OCI-LY7 (cell line): ENCODE results near the gene COL4A2. TPM values are rescaled to one million over a fixed set of nuclear protein-coding genes. Genes with fewer than 3 reads are reported as not detected.

Experiments
- BruUV-seq: library from RNA; stranded (reverse); fragments of 400-500 nt; replicated peaks from 2 replicates; lab custom pipeline; 2021; lab: Mats Ljungman, UMichigan
- CTCF ChIA-PET: fragments of 300-600 bp; sonication (Branson Sonifier 250); formaldehyde crosslinking; loops from one replicate; lab custom pipeline; 2022; ENCODE audit warnings: antibody characterized with exemption; ENCODE audit not compliant: unreplicated experiment; lab: Charles Lee
- POLR2A ChIA-PET: fragments of 300-600 bp; sonication (Branson Sonifier 250); formaldehyde crosslinking; loops from one replicate; lab custom pipeline; 2022; ENCODE audit warnings: antibody characterized with exemption; lab: Charles Lee
- DNase-seq: peaks from one replicate; pipeline ENCODE4 v3.0.0-alpha.2; 2015; ENCODE audit warnings: low spot score
- H2AFZ ChIP-seq: fragments of 200-600 bp; sonication (generic), shearing (Covaris generic); 2 replicates; pipeline ENCODE4 v1.6.1; 2014; ENCODE audit warnings: mild to moderate bottlenecking, antibody characterized with exemption, low read length, moderate library complexity
- H3K27ac ChIP-seq: fragments of 200-600 bp; sonication (generic); 2 replicates; pipeline ENCODE4 v1.5.1; 2014; ENCODE audit warnings: mixed run types, low read depth, mild to moderate bottlenecking, moderate library complexity, low read length, inconsistent platforms; ENCODE audit not compliant: poor library complexity, severe bottlenecking
- H3K36me3 ChIP-seq: fragments of 200-600 bp; sonication (generic); 2 replicates; pipeline ENCODE4 v1.6.1; 2014; ENCODE audit warnings: mild to moderate bottlenecking, antibody characterized with exemption, low read length, moderate library complexity, mixed read lengths; ENCODE audit not compliant: insufficient read depth
- H3K4me1 ChIP-seq: fragments of 200-600 bp; sonication (generic); 2 replicates; pipeline ENCODE4 v1.5.1; 2014; ENCODE audit warnings: mild to moderate bottlenecking, low read length; ENCODE audit not compliant: insufficient read depth, poor library complexity, severe bottlenecking
- H3K4me2 ChIP-seq: fragments of 200-600 bp; sonication (generic); 2 replicates; pipeline ENCODE4 v1.6.1; 2014; ENCODE audit warnings: mild to moderate bottlenecking, low read length
- H3K4me3 ChIP-seq: fragments of 200-600 bp; sonication (generic); 2 replicates; pipeline ENCODE4 v1.5.1; 2014; ENCODE audit warnings: mild to moderate bottlenecking, low read depth, low read length; ENCODE audit not compliant: poor library complexity, severe bottlenecking
- H3K79me2 ChIP-seq: fragments of 200-600 bp; sonication (generic); 2 replicates; pipeline ENCODE4 v1.6.1; 2016; ENCODE audit warnings: low read depth, mild to moderate bottlenecking, low read length, moderate library complexity, mixed read lengths; ENCODE audit not compliant: insufficient read depth
- H3K9me2 ChIP-seq: fragments of 200-600 bp; sonication (generic); 2 replicates; pipeline ENCODE4 v1.6.1; 2016; ENCODE audit warnings: mild to moderate bottlenecking, low read length, mixed read lengths; ENCODE audit not compliant: insufficient read depth
- H3K9me3 ChIP-seq: fragments of 200-600 bp; sonication (generic); 2 replicates; pipeline ENCODE4 v1.6.1; 2014; ENCODE audit warnings: mild to moderate bottlenecking, mixed run types, low read length, mixed read lengths
- H4K20me1 ChIP-seq: fragments of 200-600 bp; sonication (generic); 2 replicates; pipeline ENCODE4 v1.6.1; 2014; ENCODE audit warnings: mild to moderate bottlenecking, antibody characterized with exemption, low read length, moderate library complexity, mixed read lengths; ENCODE audit not compliant: insufficient read depth
- EZH2phosphoT487 ChIP-seq: fragments of 200-600 bp; sonication (generic); IDR thresholded peaks from 2 replicates; pipeline ENCODE4 v1.6.1; 2018; ENCODE audit warnings: low read depth, borderline replicate concordance, mild to moderate bottlenecking, mixed run types, antibody characterized with exemption, low read length, moderate library complexity, mixed read lengths
- intact Hi-C: fragments of 100-400 bp; cut with micrococcal nuclease; formaldehyde crosslinking; loops from one replicate; pipeline ENCODE4 v1.10.0; 2022; ENCODE audit not compliant: unreplicated experiment
- total RNA-seq, 2 experiments: library from RNA; depleted of rRNA in 1 of 2; stranded (reverse); fragments of >200 nt in 1 of 2; shearing (Covaris generic) in 1 of 2; gene quantifications; 2 replicates each; pipeline ENCODE4 v1.2.3, GENCODE V29; 2014 to 2022
- TF ChIP-seq, protein P1 (sequence below): fragments of 200-600 bp; sonication (generic); conservative IDR thresholded peaks from 2 replicates; pipeline ENCODE4 v1.5.1; 2014; ENCODE audit warnings: mild to moderate bottlenecking, antibody characterized with exemption, low read length, moderate library complexity, mixed read lengths

Gene COL4A2
- total RNA-seq, 2 experiments from 2014 or later, result 0.34 TPM; not detected in 1

DNA sequence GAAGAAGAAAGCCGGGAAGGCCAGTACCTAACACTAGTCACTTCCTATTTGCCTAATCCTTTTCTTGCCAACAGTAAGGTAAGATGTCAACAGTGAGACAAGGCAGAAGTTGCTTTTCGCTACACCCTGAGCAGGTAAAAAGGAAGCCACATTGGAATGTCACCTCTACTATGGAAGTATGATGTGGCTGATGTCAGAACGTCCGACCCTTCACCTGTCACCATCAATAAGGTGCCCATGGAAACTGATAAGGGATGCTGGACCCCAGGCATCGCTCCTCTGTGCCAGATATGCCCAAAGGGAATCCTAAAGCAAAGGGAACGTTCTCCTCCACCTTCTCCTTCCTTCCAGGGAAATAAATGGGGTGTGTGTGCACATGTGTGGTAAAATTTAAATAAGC lies 34.4 kb upstream of the COL4A2 start:
- no peaks in the 10 kb centered on the region for H4K20me1 ChIP-seq
- H3K9me2 ChIP-seq, result no peaks in the 10 kb centered on the region
- no peak overlapping the region for H2AFZ ChIP-seq
- H3K4me2 ChIP-seq, result no peak overlapping the region
- CTCF ChIA-PET, result no interaction called here
- no peak overlapping the region for H3K27ac ChIP-seq
- no peaks in the 10 kb centered on the region for H3K79me2 ChIP-seq
- H3K4me3 ChIP-seq, result no peak overlapping the region
- H3K4me1 ChIP-seq, result no peaks in the 10 kb centered on the region
- POLR2A ChIA-PET, result no interaction called here
- no peaks in the 10 kb centered on the region for H3K9me3 ChIP-seq
- TF ChIP-seq, protein P1, sequence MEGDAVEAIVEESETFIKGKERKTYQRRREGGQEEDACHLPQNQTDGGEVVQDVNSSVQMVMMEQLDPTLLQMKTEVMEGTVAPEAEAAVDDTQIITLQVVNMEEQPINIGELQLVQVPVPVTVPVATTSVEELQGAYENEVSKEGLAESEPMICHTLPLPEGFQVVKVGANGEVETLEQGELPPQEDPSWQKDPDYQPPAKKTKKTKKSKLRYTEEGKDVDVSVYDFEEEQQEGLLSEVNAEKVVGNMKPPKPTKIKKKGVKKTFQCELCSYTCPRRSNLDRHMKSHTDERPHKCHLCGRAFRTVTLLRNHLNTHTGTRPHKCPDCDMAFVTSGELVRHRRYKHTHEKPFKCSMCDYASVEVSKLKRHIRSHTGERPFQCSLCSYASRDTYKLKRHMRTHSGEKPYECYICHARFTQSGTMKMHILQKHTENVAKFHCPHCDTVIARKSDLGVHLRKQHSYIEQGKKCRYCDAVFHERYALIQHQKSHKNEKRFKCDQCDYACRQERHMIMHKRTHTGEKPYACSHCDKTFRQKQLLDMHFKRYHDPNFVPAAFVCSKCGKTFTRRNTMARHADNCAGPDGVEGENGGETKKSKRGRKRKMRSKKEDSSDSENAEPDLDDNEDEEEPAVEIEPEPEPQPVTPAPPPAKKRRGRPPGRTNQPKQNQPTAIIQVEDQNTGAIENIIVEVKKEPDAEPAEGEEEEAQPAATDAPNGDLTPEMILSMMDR, result no peak
- no peak for TF ChIP-seq EZH2phosphoT487
- H3K36me3 ChIP-seq, result no peaks in the 10 kb centered on the region
- intact Hi-C loops, result no loop called here
- BruUV-seq, result no TSS peak
- no peak for DNase-seq

DNA sequence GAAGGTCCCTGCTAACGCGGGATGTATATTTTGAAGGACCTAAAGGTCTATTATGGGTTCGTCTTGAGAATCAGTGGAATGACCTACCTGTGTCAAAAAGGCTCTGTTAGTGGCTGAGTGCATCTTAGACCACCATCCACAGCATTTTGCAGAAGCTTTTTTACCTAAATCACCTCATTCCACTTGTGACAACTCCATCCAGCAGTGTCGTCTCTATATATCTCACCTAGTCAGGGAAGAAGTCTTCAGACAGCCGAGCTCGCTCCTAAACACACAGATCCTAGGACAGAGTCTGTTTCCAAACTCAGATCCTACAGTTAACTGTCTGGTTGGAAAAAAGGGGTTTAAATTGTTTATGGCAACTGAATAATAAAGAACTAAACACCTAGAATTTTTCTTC lies 33.8 kb upstream of the COL4A2 start:
- no peaks in the 10 kb centered on the region for H3K4me1 ChIP-seq
- intact Hi-C loops, result no loop called here
- no peak overlapping the region for H3K27ac ChIP-seq
- H3K4me3 ChIP-seq, result no peak overlapping the region
- no peak overlapping the region for H3K4me2 ChIP-seq
- H3K9me3 ChIP-seq, result no peaks in the 10 kb centered on the region
- H4K20me1 ChIP-seq, result no peaks in the 10 kb centered on the region
- ChIA-PET POLR2A (no interaction called here), CTCF (no interaction called here)
- no peaks in the 10 kb centered on the region for H3K79me2 ChIP-seq
- BruUV-seq, result no TSS peak
- H2AFZ ChIP-seq, result no peak overlapping the region
- TF ChIP-seq, protein P1, result no peak
- TF ChIP-seq EZH2phosphoT487, result no peak
- H3K36me3 ChIP-seq, result no peaks in the 10 kb centered on the region
- no peak for DNase-seq
- no peaks in the 10 kb centered on the region for H3K9me2 ChIP-seq

DNA sequence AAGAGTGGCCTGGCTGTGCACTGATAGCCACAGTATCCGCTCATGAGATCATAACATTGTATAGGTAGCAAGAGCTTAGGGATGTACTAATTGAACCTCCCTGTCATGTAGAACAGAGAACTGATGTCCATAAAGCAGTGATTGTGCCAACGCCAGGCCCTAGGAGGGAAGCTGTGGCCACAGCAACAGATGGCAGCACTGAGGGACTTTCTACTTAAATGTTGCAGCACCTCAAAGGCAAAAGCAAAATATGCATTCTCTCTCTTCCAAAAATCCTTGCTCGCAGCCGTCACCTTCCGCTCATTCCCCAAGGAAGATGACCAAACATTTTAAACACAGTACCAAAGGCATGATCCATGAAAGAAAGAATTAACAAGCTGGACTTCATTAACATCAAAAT lies 32.4 kb upstream of the COL4A2 start:
- no peaks in the 10 kb centered on the region for H3K79me2 ChIP-seq
- no peak overlapping the region for H3K4me3 ChIP-seq
- no peak overlapping the region for H2AFZ ChIP-seq
- no peak for DNase-seq
- POLR2A ChIA-PET, result no interaction called here
- no peak overlapping the region for H3K27ac ChIP-seq
- no peaks in the 10 kb centered on the region for H3K36me3 ChIP-seq
- CTCF ChIA-PET, result no interaction called here
- no peaks in the 10 kb centered on the region for H3K4me1 ChIP-seq
- TF ChIP-seq EZH2phosphoT487, result no peak
- TF ChIP-seq, protein P1, result no peak
- BruUV-seq, result no TSS peak
- no peaks in the 10 kb centered on the region for H4K20me1 ChIP-seq
- no peak overlapping the region for H3K4me2 ChIP-seq
- intact Hi-C loops, result no loop called here
- no peaks in the 10 kb centered on the region for H3K9me3 ChIP-seq
- H3K9me2 ChIP-seq, result no peaks in the 10 kb centered on the region
